Measurements from ENCODE around the gene PHIP.

The PHIP gene

GRCh38 chr6:79078075-79078969 is at the start of gene PHIP:
Gene PHIP, minus strand, starts transcription at chr6:79078254. Its CDS starts 186 bp downstream, at chr6:79078068.
- peak; percentile 94 for DNase-seq (ENCODE audit: low read depth, low spot score)
- TF ChIP-seq, protein P1, sequence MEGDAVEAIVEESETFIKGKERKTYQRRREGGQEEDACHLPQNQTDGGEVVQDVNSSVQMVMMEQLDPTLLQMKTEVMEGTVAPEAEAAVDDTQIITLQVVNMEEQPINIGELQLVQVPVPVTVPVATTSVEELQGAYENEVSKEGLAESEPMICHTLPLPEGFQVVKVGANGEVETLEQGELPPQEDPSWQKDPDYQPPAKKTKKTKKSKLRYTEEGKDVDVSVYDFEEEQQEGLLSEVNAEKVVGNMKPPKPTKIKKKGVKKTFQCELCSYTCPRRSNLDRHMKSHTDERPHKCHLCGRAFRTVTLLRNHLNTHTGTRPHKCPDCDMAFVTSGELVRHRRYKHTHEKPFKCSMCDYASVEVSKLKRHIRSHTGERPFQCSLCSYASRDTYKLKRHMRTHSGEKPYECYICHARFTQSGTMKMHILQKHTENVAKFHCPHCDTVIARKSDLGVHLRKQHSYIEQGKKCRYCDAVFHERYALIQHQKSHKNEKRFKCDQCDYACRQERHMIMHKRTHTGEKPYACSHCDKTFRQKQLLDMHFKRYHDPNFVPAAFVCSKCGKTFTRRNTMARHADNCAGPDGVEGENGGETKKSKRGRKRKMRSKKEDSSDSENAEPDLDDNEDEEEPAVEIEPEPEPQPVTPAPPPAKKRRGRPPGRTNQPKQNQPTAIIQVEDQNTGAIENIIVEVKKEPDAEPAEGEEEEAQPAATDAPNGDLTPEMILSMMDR (IDR thresholded peaks at IDR 0.05; ENCODE audit: insufficient read depth, low read length, missing control alignments): no peak
- H3K4me3 ChIP-seq (ENCODE audit: low read depth, low read length): peak within 1 kb of the TSS; percentile 82
- ChIA-PET CTCF (interaction anchor here (0.9 kb wide), 1 partner anchor 11 kb away, joined by 4 read pairs; no protein-coding TSS in a partner anchor), POLR2A (interaction anchor here (1.4 to 1.5 kb wide), 2 partner anchors 17 to 29 kb away, joined by 3 to 4 read pairs; no protein-coding TSS in a partner anchor)

DNA sequence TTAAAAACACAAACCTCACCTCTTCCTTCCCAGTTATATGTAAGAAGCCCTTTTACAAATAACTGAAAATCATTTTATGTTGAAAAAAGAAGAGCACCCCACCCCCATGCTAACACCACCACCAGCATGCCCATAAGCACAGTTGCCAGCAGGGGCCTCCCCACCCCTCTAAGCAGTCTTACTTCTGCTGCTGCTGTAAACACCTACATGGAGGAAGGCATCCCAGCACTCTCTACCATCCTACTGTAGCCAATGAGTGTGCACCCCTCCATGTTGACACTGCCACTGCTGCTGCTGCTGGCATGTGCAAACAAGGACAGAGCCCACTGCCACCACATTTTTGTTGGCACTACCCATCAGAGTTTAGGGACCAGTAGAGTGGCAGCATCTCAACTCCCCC is 49.6 kb upstream of the PHIP start:
- TF ChIP-seq, protein P1 (IDR thresholded peaks at IDR 0.05; ENCODE audit: insufficient read depth, low read length, missing control alignments): no peak
- POLR2A ChIA-PET: no interaction called here
- CTCF ChIA-PET: no interaction called here
- DNase-seq (ENCODE audit: low read depth, low spot score): no peak
- H3K4me3 ChIP-seq (ENCODE audit: low read depth, low read length): no peak overlapping the region

- ChIA-PET CTCF (no interaction called here), POLR2A (interaction anchor here (0.7 kb wide), 1 partner anchor 779 kb away, joined by 3 read pairs; no protein-coding TSS in a partner anchor)
- H3K4me3 ChIP-seq (ENCODE audit: low read depth, low read length): no peak overlapping the region
- DNase-seq (ENCODE audit: low read depth, low spot score): no peak
- TF ChIP-seq, protein P1 (IDR thresholded peaks at IDR 0.05; ENCODE audit: insufficient read depth, low read length, missing control alignments): no peak
Observed at GRCh38 chr6:79119217-79119616, 41.2 kb upstream of the PHIP start.

GRCh38 chr6:79117752-79118151 is 39.7 kb upstream of the PHIP start:
- DNase-seq (ENCODE audit: low read depth, low spot score): no peak
- ChIA-PET CTCF (no interaction called here), POLR2A (no interaction called here)
- TF ChIP-seq, protein P1 (IDR thresholded peaks at IDR 0.05; ENCODE audit: insufficient read depth, low read length, missing control alignments): no peak
- H3K4me3 ChIP-seq (ENCODE audit: low read depth, low read length): no peak overlapping the region

- POLR2A ChIA-PET: no interaction called here
- H3K4me3 ChIP-seq (ENCODE audit: low read depth, low read length): no peak overlapping the region
- no peak for DNase-seq (ENCODE audit: low read depth, low spot score)
- TF ChIP-seq, protein P1 (IDR thresholded peaks at IDR 0.05; ENCODE audit: insufficient read depth, low read length, missing control alignments): no peak
- CTCF ChIA-PET: no interaction called here
Observed at GRCh38 chr6:79115553-79116182, 37.6 kb upstream of the PHIP start.

DNA sequence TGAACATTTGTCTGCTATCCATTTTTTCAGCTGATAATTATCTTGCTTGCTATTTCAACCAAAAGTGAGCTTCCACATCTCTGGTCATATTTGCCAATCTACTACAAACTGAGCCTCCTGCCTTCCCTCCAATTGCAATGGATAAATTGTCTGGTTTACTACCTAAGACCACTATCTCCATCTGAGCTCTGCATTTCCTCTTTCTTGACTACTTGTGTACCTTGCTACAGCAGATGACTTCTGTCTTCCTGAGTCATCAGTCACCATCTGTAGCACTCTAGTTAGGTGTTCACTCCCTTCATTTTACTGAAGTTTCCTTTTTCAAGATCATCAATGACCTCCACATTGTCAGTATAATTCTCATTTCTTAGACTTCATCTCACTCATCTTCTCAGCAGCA is 33.5 kb upstream of the PHIP start:
- ChIA-PET CTCF (no interaction called here), POLR2A (no interaction called here)
- no peak for DNase-seq (ENCODE audit: low read depth, low spot score)
- TF ChIP-seq, protein P1 (IDR thresholded peaks at IDR 0.05; ENCODE audit: insufficient read depth, low read length, missing control alignments): no peak
- H3K4me3 ChIP-seq (ENCODE audit: low read depth, low read length): no peak overlapping the region
